HG03469 (cell line): Measurements from ENCODE around the gene ABHD4.
"Not testable (repeated sequence)": the region's sequence is repeated elsewhere in the genome, so short reads cannot be mapped to it uniquely, and the experiment has no call there.

Experiments
- ATAC-seq: cut with Tn5 transposase; IDR thresholded peaks from one replicate; pipeline ENCODE4 v1.9.1; 2021; ENCODE audit warnings: mild to moderate bottlenecking, moderate library complexity, moderate number of reproducible peaks; ENCODE audit not compliant: unreplicated experiment

Gene ABHD4

DNA sequence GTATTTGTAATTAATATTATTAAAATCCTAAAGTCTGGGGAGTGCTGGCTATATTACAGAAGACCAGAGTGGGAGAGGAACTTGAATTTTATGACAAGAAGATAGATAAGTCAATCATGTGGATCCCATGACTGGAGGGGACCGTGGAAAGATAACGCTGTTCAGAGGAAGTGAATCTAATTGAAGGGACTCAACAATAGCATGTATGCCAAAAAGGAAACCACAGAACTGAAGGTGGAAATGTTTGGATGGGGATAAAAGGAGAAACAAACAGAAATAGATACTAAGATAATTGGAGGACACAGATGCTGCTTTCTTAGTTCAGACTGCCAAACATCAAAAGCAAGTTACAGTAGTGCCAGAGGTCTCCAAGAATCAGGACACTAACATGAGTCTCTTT is 24.9 kb downstream of the ABHD4 start:
- no peak for ATAC-seq

- no peak for ATAC-seq
Observed at GRCh38 chr14:22626590-22626989, 28.5 kb downstream of the ABHD4 start.

GRCh38 chr14:22627506-22628263 is 29.6 kb downstream of the ABHD4 start:
- no peak for ATAC-seq

DNA sequence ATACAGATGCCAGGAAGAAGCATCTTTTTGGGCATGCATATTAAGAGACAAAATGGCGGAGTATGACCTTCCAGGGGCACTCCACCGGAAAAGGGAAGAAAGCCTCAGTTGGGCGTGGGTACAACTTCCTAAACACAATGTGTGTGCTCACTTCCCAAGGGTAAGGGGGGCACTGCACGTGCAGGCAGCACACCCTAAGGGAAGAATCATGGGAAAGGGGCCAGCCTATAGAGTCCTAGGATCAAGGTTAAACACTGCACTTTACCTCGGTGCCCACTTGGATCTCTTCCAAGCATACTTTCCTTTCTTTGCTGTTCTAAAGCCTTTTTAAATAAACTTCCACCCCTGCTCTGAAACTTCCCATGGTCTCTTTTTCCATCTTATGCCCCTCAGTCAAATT is 31.3 kb downstream of the ABHD4 start:
- ATAC-seq = no peak

- ATAC-seq = no peak
Observed at GRCh38 chr14:22630066-22630465, 32.0 kb downstream of the ABHD4 start.

GRCh38 chr14:22630486-22630885 is 32.4 kb downstream of the ABHD4 start:
- no peak for ATAC-seq

DNA sequence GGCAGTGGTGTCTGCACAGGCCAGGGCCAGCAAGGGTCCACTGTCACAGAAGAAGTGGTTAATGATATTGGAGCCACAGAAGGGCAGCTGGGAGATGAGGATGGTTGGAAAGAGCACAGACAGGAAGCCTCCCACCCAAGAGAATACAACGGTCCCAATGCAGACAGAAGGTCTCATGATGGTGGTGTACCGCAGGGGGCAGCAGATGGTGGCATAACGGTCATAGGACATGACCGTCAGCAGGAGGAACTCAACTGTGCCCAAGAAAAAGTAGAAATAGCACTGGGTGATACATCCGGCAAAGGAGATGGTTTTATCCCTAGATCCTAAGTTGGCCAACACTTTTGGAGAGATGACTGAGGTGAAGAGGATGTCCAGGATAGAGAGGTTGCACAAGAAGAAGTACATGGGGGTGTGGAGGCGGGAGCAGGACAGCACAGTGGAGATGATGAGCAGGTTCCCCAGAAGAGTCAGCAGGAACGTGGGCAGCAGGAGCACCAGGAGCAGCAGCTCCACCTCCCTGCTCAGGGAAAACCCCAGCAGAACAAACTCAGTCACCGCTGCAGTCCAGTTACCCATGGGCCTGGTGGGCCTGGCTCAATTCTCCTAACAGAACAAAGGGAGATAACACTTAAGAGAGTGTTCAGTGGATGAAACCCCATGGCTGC is 36.3 kb downstream of the ABHD4 start:
- no peak for ATAC-seq

- not testable (repeated sequence) for ATAC-seq
Observed at GRCh38 chr14:22635980-22636379, 37.9 kb downstream of the ABHD4 start.

DNA sequence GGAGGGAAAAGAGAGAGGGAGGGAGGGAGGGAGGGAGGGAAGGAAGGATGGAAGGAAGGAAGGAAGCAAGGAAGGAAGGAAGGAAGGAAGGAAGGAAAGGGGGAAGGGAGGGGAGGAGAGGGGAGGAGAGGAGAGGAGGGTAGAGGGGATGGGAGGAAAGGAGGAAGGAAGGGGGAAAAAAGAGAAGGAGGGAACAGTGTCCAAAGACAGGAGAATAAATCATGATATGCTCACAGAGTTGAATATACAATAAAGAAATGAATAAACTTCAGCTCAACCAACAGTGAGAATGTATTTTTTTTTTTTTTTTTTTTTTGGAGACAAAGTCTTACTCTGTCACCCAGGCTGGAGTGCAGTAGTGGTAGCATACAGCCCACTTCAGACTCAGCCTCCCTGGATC is 42.1 kb downstream of the ABHD4 start:
- no peak for ATAC-seq

GRCh38 chr14:22641846-22642245 is 43.7 kb downstream of the ABHD4 start:
- no peak for ATAC-seq

- ATAC-seq = no peak
Observed at GRCh38 chr14:22644305-22644635, 46.2 kb downstream of the ABHD4 start, which contains the start of gene OR6J1. TSS of gene OR6J1 (minus strand) at chr14:22644352. CDS start at chr14:22634811, 9,541 bp downstream.

- no peak for ATAC-seq
Observed at GRCh38 chr14:22646570-22647254, 48.6 kb downstream of the ABHD4 start.

- no peak for ATAC-seq
Observed at GRCh38 chr14:22648506-22648905, 50.4 kb downstream of the ABHD4 start.

DNA sequence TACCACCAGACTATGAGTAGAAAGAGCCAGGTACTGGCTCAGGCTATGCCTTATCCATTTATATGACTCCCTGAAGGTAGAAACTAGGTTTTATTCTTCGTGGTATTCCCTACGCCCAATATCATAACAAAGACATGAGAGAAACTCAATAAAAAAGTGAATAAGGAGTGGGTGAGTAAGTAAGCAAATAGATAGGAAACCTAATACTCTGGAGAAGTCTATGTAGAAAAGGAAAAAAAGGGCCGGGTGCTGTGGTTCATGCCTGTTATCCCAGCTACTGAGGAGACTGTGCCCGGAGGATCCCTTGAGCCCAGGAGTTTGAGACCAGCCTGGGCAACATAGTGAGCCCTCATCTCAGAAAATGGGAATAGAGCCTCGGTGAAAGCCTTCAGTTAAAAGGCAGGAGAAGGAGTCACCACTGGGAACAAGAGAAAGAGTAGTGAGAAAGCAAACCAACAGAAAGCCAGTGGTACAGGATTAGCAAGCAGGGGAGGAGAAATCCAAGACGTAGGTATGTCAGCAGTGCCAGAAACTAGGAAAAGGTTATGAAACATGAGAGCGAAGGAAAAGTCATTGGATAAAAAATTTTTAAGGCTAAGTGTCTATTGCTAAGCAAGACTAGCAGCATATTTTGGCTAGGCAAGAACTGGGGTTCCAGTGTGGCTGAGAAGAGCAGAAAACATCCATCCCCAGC is 52.1 kb downstream of the ABHD4 start:
- ATAC-seq = no peak

GRCh38 chr14:22650960-22651521 is 52.9 kb downstream of the ABHD4 start:
- ATAC-seq = peak; percentile 65

- ATAC-seq = no peak
Observed at GRCh38 chr14:22651586-22651985, 53.5 kb downstream of the ABHD4 start.

DNA sequence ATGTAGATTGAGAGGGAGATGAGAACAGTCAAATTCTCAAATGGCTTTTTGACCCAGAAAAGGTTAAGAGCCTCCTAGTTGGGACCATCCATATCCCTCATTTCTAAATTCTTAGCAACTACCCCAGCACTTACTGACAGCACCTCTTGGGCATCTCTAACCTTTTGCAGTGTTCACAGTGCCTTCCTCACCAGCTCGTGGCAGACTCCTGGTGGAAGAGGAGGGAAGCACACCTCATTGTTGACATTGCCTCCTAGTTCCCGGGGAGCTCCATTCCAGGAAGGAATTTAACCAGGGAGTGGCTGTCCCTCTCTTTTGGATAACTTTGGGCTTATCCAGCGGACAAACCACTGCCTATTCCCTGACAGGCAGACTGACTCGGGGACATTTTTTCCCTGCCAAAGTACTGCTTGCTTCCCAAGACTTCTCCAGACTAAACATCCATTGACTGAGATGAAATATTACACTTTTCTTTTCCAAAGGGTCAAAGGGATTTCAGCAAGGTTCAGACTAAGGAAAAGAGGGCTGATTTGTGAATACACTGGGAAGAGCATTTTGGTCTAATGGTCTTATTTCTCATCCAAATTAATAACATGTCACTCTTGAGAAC is 55.0 kb downstream of the ABHD4 start:
- ATAC-seq = no peak

- ATAC-seq = no peak
Observed at GRCh38 chr14:22656226-22656625, 58.1 kb downstream of the ABHD4 start.

DNA sequence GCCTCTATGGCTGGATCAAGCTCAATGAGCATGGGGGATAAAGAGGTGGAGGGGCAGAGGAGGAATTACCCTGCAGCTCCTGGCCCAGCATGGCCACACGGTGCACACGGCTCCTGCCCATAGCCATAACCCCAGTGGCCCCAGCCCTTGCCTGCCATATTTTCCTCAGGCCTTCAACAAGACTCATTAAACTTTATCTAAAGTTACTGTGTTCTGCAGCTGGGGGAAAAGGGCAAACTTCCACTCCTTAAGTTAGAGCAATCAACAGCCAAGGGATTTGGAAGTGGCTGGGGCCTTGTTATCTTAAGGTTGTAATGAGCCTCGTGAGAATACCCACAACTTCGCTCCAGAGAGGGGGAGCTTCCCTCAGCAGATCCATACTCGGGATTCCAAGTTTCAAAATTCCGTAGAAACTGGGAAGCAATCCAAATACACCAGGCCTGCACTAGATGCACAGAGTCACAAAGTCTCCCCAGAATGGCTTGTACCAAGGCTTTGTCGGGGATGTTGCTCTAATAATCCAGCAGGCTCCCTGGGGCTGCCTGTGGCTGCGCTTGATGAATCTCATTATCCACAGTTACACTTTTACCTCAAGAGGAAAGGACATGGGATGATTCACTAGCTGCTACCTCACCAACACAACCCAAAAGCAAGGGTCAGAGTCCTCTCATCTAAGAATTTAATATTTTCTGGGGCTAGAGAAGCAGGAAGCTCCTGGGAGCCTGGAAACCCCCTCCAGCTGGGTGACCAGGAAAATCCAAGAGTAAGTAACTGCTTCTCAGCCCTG is 59.0 kb downstream of the ABHD4 start:
- ATAC-seq = no peak

GRCh38 chr14:22657861-22658260 is 59.8 kb downstream of the ABHD4 start:
- no peak for ATAC-seq
